ENCODE data around the gene AQP2. TPM values are rescaled to one million over a fixed set of nuclear protein-coding genes. Genes with fewer than 3 reads are reported as not detected.
"Not testable (repeated sequence)": the region's sequence is repeated elsewhere in the genome, so short reads cannot be mapped to it uniquely, and the experiment has no call there.

AQP2 gene
- total RNA-seq, 1 experiment from 2014 or later = not detected

- DNase-seq (ENCODE audit: low read depth) = no peak
Observed at GRCh38 chr12:49987625-49988303, 37.2 kb downstream of the AQP2 start.

GRCh38 chr12:49989400-49989799 is 38.9 kb downstream of the AQP2 start:
- DNase-seq (ENCODE audit: low read depth) = not testable (repeated sequence)

GRCh38 chr12:49990273-49990672 is 39.7 kb downstream of the AQP2 start:
- no peak for DNase-seq (ENCODE audit: low read depth)

GRCh38 chr12:49998453-49998852 is 47.9 kb downstream of the AQP2 start:
- DNase-seq (ENCODE audit: low read depth) = no peak

- peak; percentile 14 for DNase-seq (ENCODE audit: low read depth)
Observed at GRCh38 chr12:50003595-50003994, 53.1 kb downstream of the AQP2 start.

- no peak for DNase-seq (ENCODE audit: low read depth)
Observed at GRCh38 chr12:50004696-50005095, 54.2 kb downstream of the AQP2 start.

- no peak for DNase-seq (ENCODE audit: low read depth)
Observed at GRCh38 chr12:50005175-50005574, 54.6 kb downstream of the AQP2 start.

GRCh38 chr12:50006280-50006679 is 55.7 kb downstream of the AQP2 start:
- no peak for DNase-seq (ENCODE audit: low read depth)

- peak; percentile 50 for DNase-seq (ENCODE audit: low read depth)
Observed at GRCh38 chr12:50006754-50007442, 56.4 kb downstream of the AQP2 start.

Other genes with a start within 250 kb of the AQP2 start
- 18.3 and 30.4 TPM in 2 replicates for gene FMNL3, start 243.3 kb upstream of the AQP2 start, total RNA-seq (2014; rRNA removed; shearing (Covaris generic))
- 585 and 680 TPM in 2 replicates for gene TMBIM6, start 209.2 kb upstream of the AQP2 start, total RNA-seq (2014; rRNA removed; shearing (Covaris generic))
- 9.0 and 17.6 TPM in 2 replicates for gene NCKAP5L, start 122.3 kb upstream of the AQP2 start, total RNA-seq (2014; rRNA removed; shearing (Covaris generic))
- gene BCDIN3D, start 107.6 kb upstream of the AQP2 start, total RNA-seq (2014; rRNA removed; shearing (Covaris generic)) = 2.9 and 4.8 TPM in 2 replicates
- gene FAIM2, start 46.8 kb upstream of the AQP2 start, total RNA-seq (2014; rRNA removed; shearing (Covaris generic)) = 0.34 and 0.49 TPM in 2 replicates
- 0.25 and 0.27 TPM in 2 replicates for gene AQP5, start 11.1 kb downstream of the AQP2 start, total RNA-seq (2014; rRNA removed; shearing (Covaris generic))
- not detected in 2 replicates for gene AQP6, start 22.2 kb downstream of the AQP2 start, total RNA-seq (2014; rRNA removed; shearing (Covaris generic))
- 113 and 137 TPM in 2 replicates for gene RACGAP1, start 74.8 kb downstream of the AQP2 start, total RNA-seq (2014; rRNA removed; shearing (Covaris generic))
- 0.69 and 4.2 TPM in 2 replicates for gene ASIC1, start 106.9 kb downstream of the AQP2 start, total RNA-seq (2014; rRNA removed; shearing (Covaris generic))
- 48.7 and 52.9 TPM in 2 replicates for gene SMARCD1, start 134.6 kb downstream of the AQP2 start, total RNA-seq (2014; rRNA removed; shearing (Covaris generic))
- gene GPD1, start 153.3 kb downstream of the AQP2 start, total RNA-seq (2014; rRNA removed; shearing (Covaris generic)) = 0.20 TPM in 1 of 2 replicates, not detected in the other
- gene COX14, start 161.5 kb downstream of the AQP2 start, total RNA-seq (2014; rRNA removed; shearing (Covaris generic)) = 67.6 and 72.0 TPM in 2 replicates
- gene CERS5, start 216.6 kb downstream of the AQP2 start, total RNA-seq (2014; rRNA removed; shearing (Covaris generic)) = 26.1 and 28.9 TPM in 2 replicates

All from M059J (cell line).